ENCODE measurements around the gene PAX6. TPM values are rescaled to one million over a fixed set of nuclear protein-coding genes. Genes with fewer than 3 reads are reported as not detected.

The PAX6 gene
- total RNA-seq, 1 experiment from 2014 or later: 14.6 TPM

DNA sequence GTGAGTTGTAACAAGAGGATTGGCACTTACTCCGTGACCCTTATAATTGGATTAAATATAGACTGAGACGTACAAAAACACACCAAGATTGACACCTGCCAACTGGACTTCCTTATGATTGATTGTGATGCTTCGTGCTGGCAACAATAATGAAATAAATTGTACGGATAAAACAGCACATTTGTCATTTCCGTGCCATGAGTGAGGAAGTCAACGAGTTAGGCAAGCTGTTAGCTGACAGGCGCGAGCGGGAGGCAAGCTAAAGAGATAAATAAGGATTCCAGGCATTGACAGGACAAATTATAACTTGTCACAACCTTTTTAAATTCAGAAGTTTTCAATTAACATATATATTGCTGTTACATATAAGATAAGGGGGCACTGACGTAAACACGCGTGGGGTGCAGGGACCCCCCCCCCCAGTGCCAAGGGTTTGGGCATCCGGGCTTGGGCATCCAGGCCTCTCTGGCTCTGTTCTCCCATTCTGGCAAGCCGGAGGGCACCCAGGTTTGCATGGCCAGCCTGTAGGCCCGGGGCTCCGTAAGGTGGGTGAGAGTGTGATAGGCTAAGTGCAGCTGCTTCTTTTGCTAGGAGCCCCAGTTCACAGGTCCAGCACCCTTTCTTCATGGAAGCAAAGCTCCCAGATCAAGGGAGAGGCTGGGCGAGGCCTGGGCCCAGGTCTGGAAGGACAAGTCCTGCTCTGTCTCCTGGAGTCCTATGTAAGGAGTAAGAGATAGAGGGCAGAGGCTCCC is 11.2 kb upstream of the PAX6 start:
- TF ChIP-seq EZH2phosphoT487 (IDR thresholded peaks at IDR 0.05; ENCODE audit: borderline replicate concordance, low read length) (no peak), EZH2 (IDR thresholded peaks at IDR 0.05; ENCODE audit: low read length, unreplicated experiment) (no peak)
- TF ChIP-seq, protein P1, sequence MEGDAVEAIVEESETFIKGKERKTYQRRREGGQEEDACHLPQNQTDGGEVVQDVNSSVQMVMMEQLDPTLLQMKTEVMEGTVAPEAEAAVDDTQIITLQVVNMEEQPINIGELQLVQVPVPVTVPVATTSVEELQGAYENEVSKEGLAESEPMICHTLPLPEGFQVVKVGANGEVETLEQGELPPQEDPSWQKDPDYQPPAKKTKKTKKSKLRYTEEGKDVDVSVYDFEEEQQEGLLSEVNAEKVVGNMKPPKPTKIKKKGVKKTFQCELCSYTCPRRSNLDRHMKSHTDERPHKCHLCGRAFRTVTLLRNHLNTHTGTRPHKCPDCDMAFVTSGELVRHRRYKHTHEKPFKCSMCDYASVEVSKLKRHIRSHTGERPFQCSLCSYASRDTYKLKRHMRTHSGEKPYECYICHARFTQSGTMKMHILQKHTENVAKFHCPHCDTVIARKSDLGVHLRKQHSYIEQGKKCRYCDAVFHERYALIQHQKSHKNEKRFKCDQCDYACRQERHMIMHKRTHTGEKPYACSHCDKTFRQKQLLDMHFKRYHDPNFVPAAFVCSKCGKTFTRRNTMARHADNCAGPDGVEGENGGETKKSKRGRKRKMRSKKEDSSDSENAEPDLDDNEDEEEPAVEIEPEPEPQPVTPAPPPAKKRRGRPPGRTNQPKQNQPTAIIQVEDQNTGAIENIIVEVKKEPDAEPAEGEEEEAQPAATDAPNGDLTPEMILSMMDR (conservative IDR thresholded peaks at IDR 0.05; ENCODE audit: low read depth, low read length): no peak
- Histone ChIP-seq H3K36me3 (ENCODE audit: low read depth, low read length) (no peaks in the 10 kb centered on the region), H3K4me2 (ENCODE audit: low read length) (no peak overlapping the region), H3K4me3 (ENCODE audit: low read length) (no peak overlapping the region), H4K20me1 (ENCODE audit: low read length) (no peaks in the 10 kb centered on the region), H3F3A (ENCODE audit: low read length, unreplicated experiment) (no peaks in the 10 kb centered on the region), H3K27me3 (ENCODE audit: low read length) (no peaks in the 10 kb centered on the region), H3K9me2 (replicated peaks; ENCODE audit: low read length) (no peaks in the 10 kb centered on the region), H2AFZ (ENCODE audit: low read length) (no peak overlapping the region), H3K79me2 (ENCODE audit: low read length) (no peaks in the 10 kb centered on the region), H3K9me3 (ENCODE audit: low read length) (no peaks in the 10 kb centered on the region), H3K27ac (ENCODE audit: low read length) (no peak overlapping the region), H3K9ac (ENCODE audit: low read length) (no peak overlapping the region), H3K4me1 (ENCODE audit: insufficient read depth, low read length) (peaks cover 7% of the 10 kb centered on the region; the same call in 1 of the 2 replicates)
- intact Hi-C loops (cut with micrococcal nuclease): no loop called here
- POLR2A ChIA-PET (ENCODE audit: unreplicated experiment): no interaction called here
- CTCF ChIA-PET: interaction anchor here (0.6 kb wide), 1 partner anchor 417 kb away, joined by 7 read pairs; no protein-coding TSS in a partner anchor
- ATAC-seq: no peak
- BruUV-seq (replicated peaks): no TSS peak
- no peak for DNase-seq

GRCh38 chr11:31821766-31822165 is 10.6 kb upstream of the PAX6 start:
- intact Hi-C loops (cut with micrococcal nuclease): no loop called here
- no peak overlapping the region for H3K9ac ChIP-seq (ENCODE audit: low read length)
- H3K9me3 ChIP-seq (ENCODE audit: low read length): no peaks in the 10 kb centered on the region
- H3K4me2 ChIP-seq (ENCODE audit: low read length): no peak overlapping the region
- H3K27ac ChIP-seq (ENCODE audit: low read length): no peak overlapping the region
- no peaks in the 10 kb centered on the region for H3K79me2 ChIP-seq (ENCODE audit: low read length)
- no peaks in the 10 kb centered on the region for H3K9me2 ChIP-seq (replicated peaks; ENCODE audit: low read length)
- no peaks in the 10 kb centered on the region for H3F3A ChIP-seq (ENCODE audit: low read length, unreplicated experiment)
- H3K4me3 ChIP-seq (ENCODE audit: low read length): no peak overlapping the region
- H3K4me1 ChIP-seq (ENCODE audit: insufficient read depth, low read length): peaks cover 7% of the 10 kb centered on the region; the same call in 1 of the 2 replicates
- POLR2A ChIA-PET (ENCODE audit: unreplicated experiment): no interaction called here
- no peaks in the 10 kb centered on the region for H4K20me1 ChIP-seq (ENCODE audit: low read length)
- H3K36me3 ChIP-seq (ENCODE audit: low read depth, low read length): no peaks in the 10 kb centered on the region
- TF ChIP-seq, protein P1 (conservative IDR thresholded peaks at IDR 0.05; ENCODE audit: low read depth, low read length): no peak
- TF ChIP-seq EZH2phosphoT487 (IDR thresholded peaks at IDR 0.05; ENCODE audit: borderline replicate concordance, low read length): no peak
- no peak for TF ChIP-seq EZH2 (IDR thresholded peaks at IDR 0.05; ENCODE audit: low read length, unreplicated experiment)
- no peak overlapping the region for H2AFZ ChIP-seq (ENCODE audit: low read length)
- ATAC-seq (no peak), DNase-seq (no peak)
- no TSS peak for BruUV-seq (replicated peaks)
- no peaks in the 10 kb centered on the region for H3K27me3 ChIP-seq (ENCODE audit: low read length)
- CTCF ChIA-PET: no interaction called here

DNA sequence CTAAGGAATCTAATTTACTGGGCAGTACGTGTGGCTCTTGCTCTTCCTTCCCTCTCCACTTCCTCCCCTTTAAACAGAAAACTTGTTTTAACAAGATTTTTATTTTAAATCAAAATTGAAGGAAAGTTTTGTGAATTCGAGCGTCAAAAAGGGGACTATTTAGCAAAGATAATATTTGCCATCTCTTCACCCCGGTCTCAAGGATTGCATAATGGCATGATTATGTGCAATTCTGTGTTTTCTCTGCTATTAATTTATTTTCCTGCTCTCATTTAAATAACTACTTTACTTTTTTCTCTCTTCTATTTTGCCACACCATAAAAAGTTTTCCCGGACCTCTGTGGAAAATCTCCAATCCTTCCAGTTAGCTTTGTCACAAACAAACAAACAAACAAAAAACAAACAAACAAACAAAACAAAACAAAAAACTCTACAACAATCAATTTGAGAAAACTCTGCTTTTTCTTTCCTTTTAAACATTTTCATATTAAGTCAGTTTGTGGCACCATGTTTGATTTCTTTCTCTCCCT is 10.2 kb upstream of the PAX6 start:
- CTCF ChIA-PET: no interaction called here
- no peak for TF ChIP-seq EZH2phosphoT487 (IDR thresholded peaks at IDR 0.05; ENCODE audit: borderline replicate concordance, low read length)
- TF ChIP-seq EZH2 (IDR thresholded peaks at IDR 0.05; ENCODE audit: low read length, unreplicated experiment): no peak
- H3K9ac ChIP-seq (ENCODE audit: low read length): no peak overlapping the region
- no peak for DNase-seq
- H3K4me1 ChIP-seq (ENCODE audit: insufficient read depth, low read length): peaks cover 7% of the 10 kb centered on the region; the same call in 1 of the 2 replicates
- H3K9me3 ChIP-seq (ENCODE audit: low read length): no peaks in the 10 kb centered on the region
- H3K9me2 ChIP-seq (replicated peaks; ENCODE audit: low read length): no peaks in the 10 kb centered on the region
- H3K27me3 ChIP-seq (ENCODE audit: low read length): no peaks in the 10 kb centered on the region
- BruUV-seq (replicated peaks): no TSS peak
- H3K4me3 ChIP-seq (ENCODE audit: low read length): no peak overlapping the region
- intact Hi-C loops (cut with micrococcal nuclease): no loop called here
- H3K36me3 ChIP-seq (ENCODE audit: low read depth, low read length): no peaks in the 10 kb centered on the region
- H3F3A ChIP-seq (ENCODE audit: low read length, unreplicated experiment): no peaks in the 10 kb centered on the region
- no peak overlapping the region for H2AFZ ChIP-seq (ENCODE audit: low read length)
- POLR2A ChIA-PET (ENCODE audit: unreplicated experiment): no interaction called here
- no peak overlapping the region for H3K4me2 ChIP-seq (ENCODE audit: low read length)
- no peak overlapping the region for H3K27ac ChIP-seq (ENCODE audit: low read length)
- H4K20me1 ChIP-seq (ENCODE audit: low read length): no peaks in the 10 kb centered on the region
- no peak for ATAC-seq
- H3K79me2 ChIP-seq (ENCODE audit: low read length): no peaks in the 10 kb centered on the region
